ENCODE measurements around the gene PLEKHM1.

DNA sequence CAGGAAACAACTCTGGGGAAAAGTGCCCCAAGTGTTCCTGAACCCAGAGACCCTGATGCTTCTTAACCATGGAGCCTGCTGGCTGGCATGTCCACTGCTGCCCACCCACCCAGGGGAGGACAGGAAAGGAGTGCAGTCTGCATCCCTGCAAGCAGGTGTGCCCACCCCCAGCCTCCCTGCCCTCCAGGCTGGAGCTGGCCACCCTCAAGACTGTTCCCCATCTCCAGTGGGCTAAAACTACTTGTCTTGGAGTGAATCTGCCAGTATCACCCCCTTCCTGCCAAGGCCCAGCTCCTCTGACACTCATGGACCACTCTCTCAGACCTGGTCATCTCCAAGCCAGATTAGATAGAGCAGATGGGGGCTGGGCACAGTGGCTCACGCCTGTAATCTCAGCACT lies 87.6 kb downstream of the PLEKHM1 start:
- TF ChIP-seq, protein P1, sequence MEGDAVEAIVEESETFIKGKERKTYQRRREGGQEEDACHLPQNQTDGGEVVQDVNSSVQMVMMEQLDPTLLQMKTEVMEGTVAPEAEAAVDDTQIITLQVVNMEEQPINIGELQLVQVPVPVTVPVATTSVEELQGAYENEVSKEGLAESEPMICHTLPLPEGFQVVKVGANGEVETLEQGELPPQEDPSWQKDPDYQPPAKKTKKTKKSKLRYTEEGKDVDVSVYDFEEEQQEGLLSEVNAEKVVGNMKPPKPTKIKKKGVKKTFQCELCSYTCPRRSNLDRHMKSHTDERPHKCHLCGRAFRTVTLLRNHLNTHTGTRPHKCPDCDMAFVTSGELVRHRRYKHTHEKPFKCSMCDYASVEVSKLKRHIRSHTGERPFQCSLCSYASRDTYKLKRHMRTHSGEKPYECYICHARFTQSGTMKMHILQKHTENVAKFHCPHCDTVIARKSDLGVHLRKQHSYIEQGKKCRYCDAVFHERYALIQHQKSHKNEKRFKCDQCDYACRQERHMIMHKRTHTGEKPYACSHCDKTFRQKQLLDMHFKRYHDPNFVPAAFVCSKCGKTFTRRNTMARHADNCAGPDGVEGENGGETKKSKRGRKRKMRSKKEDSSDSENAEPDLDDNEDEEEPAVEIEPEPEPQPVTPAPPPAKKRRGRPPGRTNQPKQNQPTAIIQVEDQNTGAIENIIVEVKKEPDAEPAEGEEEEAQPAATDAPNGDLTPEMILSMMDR (IDR thresholded peaks at IDR 0.05; ENCODE audit: low read depth, low read length), result no peak
- TF ChIP-seq, protein P2, sequence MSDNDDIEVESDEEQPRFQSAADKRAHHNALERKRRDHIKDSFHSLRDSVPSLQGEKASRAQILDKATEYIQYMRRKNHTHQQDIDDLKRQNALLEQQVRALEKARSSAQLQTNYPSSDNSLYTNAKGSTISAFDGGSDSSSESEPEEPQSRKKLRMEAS (IDR thresholded peaks at IDR 0.05; ENCODE audit: low read depth, low read length), result no peak
